H9 (cell line): Measurements from ENCODE around the gene COX11. TPM values are rescaled to one million over a fixed set of nuclear protein-coding genes. Genes with fewer than 3 reads are reported as not detected.

Experiments used
- DNase-seq: peaks from one replicate; pipeline ENCODE4 v3.0.0-alpha.2; 2017
- H2AFZ ChIP-seq: one replicate; pipeline ENCODE4 v1.6.1; 2013; ENCODE audit warnings: mild to moderate bottlenecking, low read length, control low read depth, moderate library complexity
- H2AK5ac ChIP-seq: 2 replicates; pipeline ENCODE4 v1.6.1; 2013; ENCODE audit warnings: low read length, control low read depth, mixed read lengths; ENCODE audit not compliant: insufficient read length
- H2BK120ac ChIP-seq: one replicate; pipeline ENCODE4 v1.6.1; 2013; ENCODE audit warnings: low read depth, mild to moderate bottlenecking, low read length, control low read depth, inconsistent platforms; ENCODE audit not compliant: poor library complexity, severe bottlenecking
- H2BK12ac ChIP-seq: 2 replicates; pipeline ENCODE4 v1.6.1; 2013; ENCODE audit warnings: low read length, control low read depth, mixed read lengths, low read depth; ENCODE audit not compliant: insufficient read length
- H2BK15ac ChIP-seq: 2 replicates; pipeline ENCODE4 v1.6.1; 2013; ENCODE audit warnings: low read depth, low read length, control low read depth
- H2BK20ac ChIP-seq: one replicate; pipeline ENCODE4 v1.6.1; 2013; ENCODE audit warnings: low read depth, mild to moderate bottlenecking, low read length, control low read depth, inconsistent platforms; ENCODE audit not compliant: poor library complexity, severe bottlenecking
- H2BK5ac ChIP-seq: 2 replicates; pipeline ENCODE4 v1.6.1; 2013; ENCODE audit warnings: low read length, control low read depth, mixed read lengths; ENCODE audit not compliant: insufficient read length
- H3K14ac ChIP-seq: 2 replicates; pipeline ENCODE4 v1.6.1; 2013; ENCODE audit warnings: low read length, control low read depth; ENCODE audit not compliant: insufficient read depth
- H3K18ac ChIP-seq: 2 replicates; pipeline ENCODE4 v1.6.1; 2013; ENCODE audit warnings: low read depth, mild to moderate bottlenecking, mixed read lengths, low read length, control low read depth; ENCODE audit not compliant: insufficient read length
- H3K23ac ChIP-seq: 2 replicates; pipeline ENCODE4 v1.6.1; 2013; ENCODE audit warnings: low read length, control low read depth, mixed read lengths, low read depth; ENCODE audit not compliant: insufficient read length
- H3K23me2 ChIP-seq: 2 replicates; pipeline ENCODE4 v1.6.1; 2013; ENCODE audit warnings: low read depth, mild to moderate bottlenecking, mixed read lengths, low read length, control low read depth; ENCODE audit not compliant: insufficient read length, poor library complexity, severe bottlenecking
- H3K27ac ChIP-seq: 2 replicates; pipeline ENCODE4 v1.5.1; 2013; ENCODE audit warnings: low read length, control low read depth, mixed read lengths, low read depth; ENCODE audit not compliant: insufficient read length
- H3K27me3 ChIP-seq: 2 replicates; pipeline ENCODE4 v1.6.1; 2013; ENCODE audit warnings: low read length, control low read depth, inconsistent platforms; ENCODE audit not compliant: insufficient read depth
- H3K4ac ChIP-seq: 2 replicates; pipeline ENCODE4 v1.6.1; 2013; ENCODE audit warnings: low read depth, mild to moderate bottlenecking, control low read depth, inconsistent platforms, low read length, moderate library complexity
- H3K4me1 ChIP-seq: 2 replicates; pipeline ENCODE4 v1.6.1; 2013; ENCODE audit warnings: low read length, control low read depth, inconsistent platforms; ENCODE audit not compliant: insufficient read depth
- H3K4me2 ChIP-seq: 2 replicates; pipeline ENCODE4 v1.6.1; 2013; ENCODE audit warnings: low read length, control low read depth, mixed read lengths; ENCODE audit not compliant: insufficient read length, insufficient read depth
- H3K56ac ChIP-seq: 2 replicates; pipeline ENCODE4 v1.6.1; 2013; ENCODE audit warnings: low read depth, mild to moderate bottlenecking, mixed read lengths, low read length, control low read depth; ENCODE audit not compliant: insufficient read length
- H3K79me1 ChIP-seq: 2 replicates; pipeline ENCODE4 v1.6.1; 2013; ENCODE audit warnings: low read depth, mild to moderate bottlenecking, moderate library complexity, low read length, control low read depth, inconsistent platforms; ENCODE audit not compliant: insufficient read depth, poor library complexity, severe bottlenecking
- H3K79me2 ChIP-seq: 2 replicates; pipeline ENCODE4 v1.6.1; 2013; ENCODE audit warnings: low read length, control low read depth, inconsistent platforms; ENCODE audit not compliant: insufficient read depth
- H3K9ac ChIP-seq: 2 replicates; pipeline ENCODE4 v1.6.1; 2013; ENCODE audit warnings: low read length, control low read depth, mixed read lengths; ENCODE audit not compliant: insufficient read length; ENCODE audit errors: extremely low read depth
- H3K9me3 ChIP-seq: one replicate; pipeline ENCODE4 v1.6.1; 2013; ENCODE audit warnings: low read depth, low read length, inconsistent platforms; ENCODE audit not compliant: control insufficient read depth
- H3T11ph ChIP-seq: one replicate; pipeline ENCODE4 v1.6.1; 2013; ENCODE audit warnings: mild to moderate bottlenecking, low read length, control low read depth, inconsistent platforms
- H4K20me1 ChIP-seq: one replicate; pipeline ENCODE4 v1.6.1; 2013; ENCODE audit not compliant: control insufficient read depth, insufficient read length, insufficient read depth
- H4K5ac ChIP-seq: 2 replicates; pipeline ENCODE4 v1.6.1; 2013; ENCODE audit warnings: low read depth, mild to moderate bottlenecking, mixed read lengths, low read length, control low read depth; ENCODE audit not compliant: insufficient read length
- H4K8ac ChIP-seq: replicated peaks from 2 replicates; pipeline ENCODE4 v1.6.1; 2013; ENCODE audit warnings: low read length, control low read depth, mixed read lengths, low read depth; ENCODE audit not compliant: insufficient read length
- H4K91ac ChIP-seq: 2 replicates; pipeline ENCODE4 v1.6.1; 2013; ENCODE audit warnings: low read depth, mild to moderate bottlenecking, moderate library complexity, mixed read lengths, low read length, control low read depth; ENCODE audit not compliant: insufficient read length
- H3K27ac Mint-ChIP-seq, 3 experiments: 2 replicates in 2 of 3; 3 replicates in 1 of 3; pipeline ENCODE4 v1.8.0; 2020 to 2021; ENCODE audit warnings: mixed read lengths in 3 of 3, mild to moderate bottlenecking in 1 of 3, moderate library complexity in 1 of 3
- H3K27me3 Mint-ChIP-seq: 2 replicates; pipeline ENCODE4 v1.8.0; 2021; ENCODE audit warnings: low read depth, mild to moderate bottlenecking, moderate library complexity, mixed read lengths
- H3K36me3 Mint-ChIP-seq, 3 experiments: 2 replicates in 2 of 3; 3 replicates in 1 of 3; pipeline ENCODE4 v1.8.0; 2020 to 2021; ENCODE audit warnings: low read depth in 3 of 3, mixed read lengths in 3 of 3; ENCODE audit not compliant: insufficient read depth in 1 of 3
- H3K4me1 Mint-ChIP-seq, 2 experiments: 2 replicates each; pipeline ENCODE4 v1.8.0; 2020; ENCODE audit warnings: mixed read lengths in 2 of 2
- H3K4me3 Mint-ChIP-seq, 2 experiments: 2 replicates in 1 of 2; 3 replicates in 1 of 2; pipeline ENCODE4 v1.8.0; 2020 to 2021; ENCODE audit warnings: mild to moderate bottlenecking in 2 of 2, mixed read lengths in 2 of 2, moderate library complexity in 1 of 2
- H3K9me3 Mint-ChIP-seq, 2 experiments: 2 replicates in 1 of 2; 3 replicates in 1 of 2; pipeline ENCODE4 v1.8.0; 2020; ENCODE audit warnings: mild to moderate bottlenecking in 2 of 2, mixed read lengths in 2 of 2, moderate library complexity in 1 of 2
- CTCF ChIP-seq: fragments of 200-600 bp; sonication (generic); conservative IDR thresholded peaks from 3 replicates; pipeline ENCODE4 v1.8.0; 2021; ENCODE audit warnings: antibody characterized with exemption, mild to moderate bottlenecking
- WGBS: extraction: QIAGEN DNeasy Blood & Tissue Kit; methylation state at CpG from one replicate; pipeline ENCODE4 v1.1.7; 2013; ENCODE audit warnings: missing lambda C conversion rate, low lambda C conversion rate, mixed read lengths; ENCODE audit not compliant: insufficient read length; ENCODE audit errors: extremely low coverage; 5-methylcytosine and 5-hydroxymethylcytosine counted together
- total RNA-seq: library from RNA; stranded (reverse); gene quantifications from 2 replicates; pipeline ENCODE4 v1.2.1, GENCODE V29; 2021

COX11 gene
- total RNA-seq, 1 experiment from 2014 or later = 76.1 TPM

- Histone ChIP-seq H2BK15ac (no peak overlapping the region), H3K4ac (no peak overlapping the region), H3K23me2 (no peaks in the 10 kb centered on the region), H3K4me2 (no peak overlapping the region), H3K9me3 (peaks cover 7% of the 10 kb centered on the region), H2BK5ac (no peak overlapping the region), H3K79me1 (no peaks in the 10 kb centered on the region), H3K18ac (no peak overlapping the region), H3K79me2 (peaks cover under 1% of the 10 kb centered on the region; the same call in 1 of the 2 replicates), H4K20me1 (no peaks in the 10 kb centered on the region), H3K14ac (no peak overlapping the region), H2BK120ac (no peak overlapping the region), H3K23ac (no peak overlapping the region), H3K4me1 (no peaks in the 10 kb centered on the region), H2BK12ac (no peak overlapping the region), H3K9ac (no peak overlapping the region), H4K5ac (no peak overlapping the region), H3K27me3 (no peaks in the 10 kb centered on the region), H3T11ph (no peak overlapping the region), H2AFZ (no peak overlapping the region), H4K91ac (no peak overlapping the region), H3K27ac (no peak overlapping the region), H2AK5ac (no peak overlapping the region), H2BK20ac (no peak overlapping the region), H3K56ac (no peak overlapping the region), H4K8ac (no peak overlapping the region)
- DNase-seq = no peak
- Mint-ChIP-seq H3K4me1 (no peaks in the 10 kb centered on the region), H3K36me3 (peaks cover 19 to 38% (median 19%) of the 10 kb centered on the region in 3 experiments), H3K9me3 (peaks cover 19 to 26% of the 10 kb centered on the region in 2 experiments), H3K4me3 (no peak overlapping the region), H3K27me3 (no peaks in the 10 kb centered on the region), H3K27ac (no peak overlapping the region)
- WGBS = no CpG with 5 or more reads among the region's 2 CpGs
- TF ChIP-seq CTCF = no peak
These were observed 9.3 kb upstream of the COX11 start for GRCh38 chr17:54977744-54978143.
